NOMO-1 treated with DMSO at 0.1 percent for 48 hours (cell line): Measurements from ENCODE around the gene HIF1AN.

Experiments
- DNase-seq: peaks from one replicate; lab custom pipeline; 2025; ENCODE audit not compliant: unreplicated experiment; lab: John Stamatoyannopoulos, UW

HIF1AN gene

GRCh38 chr10:100520811-100521210, 14.9 kb upstream of the HIF1AN start:
- DNase-seq = no peak

- no peak for DNase-seq
These were observed 13.5 kb upstream of the HIF1AN start for GRCh38 chr10:100522107-100522801.

GRCh38 chr10:100522945-100523344, 12.8 kb upstream of the HIF1AN start:
- no peak for DNase-seq

- no peak for DNase-seq
These were observed 11.5 kb upstream of the HIF1AN start for GRCh38 chr10:100524206-100524605.

GRCh38 chr10:100524638-100525037, 11.1 kb upstream of the HIF1AN start:
- DNase-seq = no peak

- DNase-seq = peak; percentile 5
These were observed 7.4 kb upstream of the HIF1AN start for GRCh38 chr10:100528123-100528886.

GRCh38 chr10:100528921-100529474, 6.7 kb upstream of the HIF1AN start:
- no peak for DNase-seq

GRCh38 chr10:100529475-100530298, 6.1 kb upstream of the HIF1AN start, which contains the start of gene NDUFB8:
TSS of gene NDUFB8 (minus strand) at chr10:100529871. CDS start at chr10:100529851, 20 bp downstream.
- DNase-seq = peak; percentile 40

- no peak for DNase-seq
These were observed 4.0 kb upstream of the HIF1AN start for GRCh38 chr10:100531761-100532160.

GRCh38 chr10:100534726-100535125, 1.0 kb upstream of the HIF1AN start:
- DNase-seq = no peak

GRCh38 chr10:100535338-100535714, 417 bp upstream of the HIF1AN start:
- no peak for DNase-seq

GRCh38 chr10:100537475-100537874, 1.7 kb downstream of the HIF1AN start:
- no peak for DNase-seq

GRCh38 chr10:100544950-100545349, 9.2 kb downstream of the HIF1AN start:
- no peak for DNase-seq

- peak; percentile 62 for DNase-seq
These were observed 15.5 kb downstream of the HIF1AN start for GRCh38 chr10:100551196-100551595.

GRCh38 chr10:100551738-100552137, 16.0 kb downstream of the HIF1AN start:
- no peak for DNase-seq

- peak; percentile 15 for DNase-seq
These were observed 18.2 kb downstream of the HIF1AN start for GRCh38 chr10:100553929-100554328.

- DNase-seq = no peak
These were observed 19.2 kb downstream of the HIF1AN start for GRCh38 chr10:100554902-100555301.

- no peak for DNase-seq
These were observed 24.5 kb downstream of the HIF1AN start for GRCh38 chr10:100560248-100560647.

GRCh38 chr10:100561005-100561404, 25.3 kb downstream of the HIF1AN start:
- DNase-seq = no peak

GRCh38 chr10:100562008-100562672, 26.4 kb downstream of the HIF1AN start:
- DNase-seq = peak; percentile 54
